ENCODE data around the gene ADAT2.
A peak's percentile ranks its signal among the peaks of the same experiment; 100 is the strongest.
"Not testable (repeated sequence)": the region's sequence is repeated elsewhere in the genome, so short reads cannot be mapped to it uniquely, and the experiment has no call there.

Gene ADAT2

GRCh38 chr6:143465546-143465945 lies 15.1 kb upstream of the ADAT2 start:
- H3K4me3 ChIP-seq (ENCODE audit: low read depth, low read length): no peak overlapping the region
- in situ Hi-C loops (cut with HindIII; ENCODE audit: low sequenced_read_pairs): no loop called here
- TF ChIP-seq, protein P1, sequence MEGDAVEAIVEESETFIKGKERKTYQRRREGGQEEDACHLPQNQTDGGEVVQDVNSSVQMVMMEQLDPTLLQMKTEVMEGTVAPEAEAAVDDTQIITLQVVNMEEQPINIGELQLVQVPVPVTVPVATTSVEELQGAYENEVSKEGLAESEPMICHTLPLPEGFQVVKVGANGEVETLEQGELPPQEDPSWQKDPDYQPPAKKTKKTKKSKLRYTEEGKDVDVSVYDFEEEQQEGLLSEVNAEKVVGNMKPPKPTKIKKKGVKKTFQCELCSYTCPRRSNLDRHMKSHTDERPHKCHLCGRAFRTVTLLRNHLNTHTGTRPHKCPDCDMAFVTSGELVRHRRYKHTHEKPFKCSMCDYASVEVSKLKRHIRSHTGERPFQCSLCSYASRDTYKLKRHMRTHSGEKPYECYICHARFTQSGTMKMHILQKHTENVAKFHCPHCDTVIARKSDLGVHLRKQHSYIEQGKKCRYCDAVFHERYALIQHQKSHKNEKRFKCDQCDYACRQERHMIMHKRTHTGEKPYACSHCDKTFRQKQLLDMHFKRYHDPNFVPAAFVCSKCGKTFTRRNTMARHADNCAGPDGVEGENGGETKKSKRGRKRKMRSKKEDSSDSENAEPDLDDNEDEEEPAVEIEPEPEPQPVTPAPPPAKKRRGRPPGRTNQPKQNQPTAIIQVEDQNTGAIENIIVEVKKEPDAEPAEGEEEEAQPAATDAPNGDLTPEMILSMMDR (IDR thresholded peaks at IDR 0.05; ENCODE audit: low read depth, low read length): no peak
- DNase-seq (ENCODE audit: low read depth, low spot score): no peak

GRCh38 chr6:143457563-143458359 lies 7.3 kb upstream of the ADAT2 start:
- TF ChIP-seq, protein P1 (IDR thresholded peaks at IDR 0.05; ENCODE audit: low read depth, low read length): no peak
- no peak overlapping the region for H3K4me3 ChIP-seq (ENCODE audit: low read depth, low read length)
- in situ Hi-C loops (cut with HindIII; ENCODE audit: low sequenced_read_pairs): no loop called here
- peak; percentile 8 for DNase-seq (ENCODE audit: low read depth, low spot score)

- peak overlapping the region; percentile 93 for H3K4me3 ChIP-seq (ENCODE audit: low read depth, low read length)
- DNase-seq (ENCODE audit: low read depth, low spot score): no peak
- in situ Hi-C loops (cut with HindIII; ENCODE audit: low sequenced_read_pairs): no loop called here
- TF ChIP-seq, protein P1 (IDR thresholded peaks at IDR 0.05; ENCODE audit: low read depth, low read length): no peak
These were observed 1.0 kb upstream of the ADAT2 start for GRCh38 chr6:143451531-143451930.

DNA sequence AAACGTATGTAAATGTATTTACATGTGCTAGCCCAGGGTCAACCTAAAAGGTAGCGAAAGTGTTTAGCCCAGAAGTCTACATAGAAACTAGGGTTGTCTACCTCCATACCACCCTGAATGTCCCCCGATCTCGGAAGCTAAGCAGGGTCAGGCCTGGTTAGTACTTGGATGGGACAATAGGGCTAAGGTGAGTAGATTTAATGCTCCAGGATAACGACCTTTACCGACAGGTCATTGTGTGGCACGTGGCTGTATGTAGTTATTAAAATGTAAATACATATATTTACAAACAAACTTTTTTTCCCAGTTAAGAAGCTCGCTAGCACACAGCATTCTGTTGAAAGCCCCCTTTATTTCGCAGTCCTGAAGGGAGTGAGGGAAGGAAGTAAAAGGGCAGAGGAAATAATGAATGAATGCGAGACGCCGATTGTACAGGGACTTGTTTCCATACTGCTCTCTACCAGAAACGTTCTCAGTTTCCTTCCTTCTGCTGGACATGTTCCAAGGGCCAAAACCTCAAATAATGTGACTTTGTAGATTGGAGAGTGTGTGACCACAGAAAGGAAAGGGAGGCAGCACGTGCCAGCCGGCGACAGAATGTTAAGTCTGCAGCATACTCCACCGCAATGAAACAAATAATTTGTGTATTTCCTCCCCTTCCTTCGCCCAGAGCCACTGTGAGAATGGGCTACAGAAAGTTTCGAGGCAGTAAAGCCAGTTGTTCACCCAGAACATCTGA lies 612 bp downstream of the ADAT2 start:
- TF ChIP-seq, protein P1 (IDR thresholded peaks at IDR 0.05; ENCODE audit: low read depth, low read length): no peak
- peak overlapping the region; percentile 93 for H3K4me3 ChIP-seq (ENCODE audit: low read depth, low read length)
- DNase-seq (ENCODE audit: low read depth, low spot score): peak; percentile 62
- in situ Hi-C loops (cut with HindIII; ENCODE audit: low sequenced_read_pairs): no loop called here

GRCh38 chr6:143449082-143449713 lies 1.3 kb downstream of the ADAT2 start:
- peak overlapping the region; percentile 93 for H3K4me3 ChIP-seq (ENCODE audit: low read depth, low read length)
- TF ChIP-seq, protein P1 (IDR thresholded peaks at IDR 0.05; ENCODE audit: low read depth, low read length): no peak
- no peak for DNase-seq (ENCODE audit: low read depth, low spot score)
- in situ Hi-C loops (cut with HindIII; ENCODE audit: low sequenced_read_pairs): no loop called here

DNA sequence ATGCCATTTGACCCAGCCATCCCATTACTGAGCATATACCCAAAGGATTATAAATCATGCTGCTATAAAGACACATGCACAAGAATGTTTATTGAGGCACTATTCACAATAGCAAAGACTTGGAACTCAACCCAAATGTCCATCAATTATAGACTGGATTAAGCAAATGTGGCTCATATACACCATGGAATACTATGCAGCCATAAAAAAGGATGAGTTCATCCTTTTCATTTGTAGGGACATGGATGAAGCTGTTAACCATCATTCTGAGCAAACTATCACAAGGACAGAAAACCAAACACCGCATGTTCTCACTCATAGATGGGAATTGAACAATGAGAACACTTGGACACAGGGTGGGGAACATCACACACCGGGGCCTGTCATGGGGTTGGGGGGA lies 2.6 kb downstream of the ADAT2 start:
- H3K4me3 ChIP-seq (ENCODE audit: low read depth, low read length); DNase-seq (ENCODE audit: low read depth, low spot score); in situ Hi-C loops (cut with HindIII; ENCODE audit: low sequenced_read_pairs): not testable (repeated sequence)

All from astrocyte of the spinal cord (primary cell).